Nucleus accumbens (tissue), 56 donors: ENCODE data around the gene ELMO1.
A peak's percentile ranks its signal among the peaks of the same experiment; 100 is the strongest.

Experiments used
- DNase-seq, 56 donors: peaks; one replicate each; lab custom pipeline; 2025; lab: John Stamatoyannopoulos, UW

ELMO1 gene

DNA sequence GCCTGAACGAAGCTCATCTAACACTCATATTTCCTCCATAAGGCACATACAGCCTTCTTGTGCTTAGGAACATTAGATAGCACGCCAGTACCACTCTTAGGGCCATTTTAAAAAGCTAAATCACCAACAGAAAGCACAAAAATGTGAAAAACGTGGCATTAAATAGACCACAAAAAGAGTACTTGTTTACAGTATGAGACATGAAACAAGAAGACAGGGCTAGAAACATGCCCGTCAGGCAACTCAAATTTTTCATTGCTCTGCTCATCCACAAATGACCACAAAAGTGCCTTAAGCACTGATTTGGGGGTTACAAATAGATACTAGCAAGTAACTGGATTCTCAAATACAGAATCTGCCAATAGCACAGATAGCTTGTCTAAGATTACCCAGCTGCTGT, 67.8 kb downstream of the ELMO1 start:
- DNase-seq = no peak

DNA sequence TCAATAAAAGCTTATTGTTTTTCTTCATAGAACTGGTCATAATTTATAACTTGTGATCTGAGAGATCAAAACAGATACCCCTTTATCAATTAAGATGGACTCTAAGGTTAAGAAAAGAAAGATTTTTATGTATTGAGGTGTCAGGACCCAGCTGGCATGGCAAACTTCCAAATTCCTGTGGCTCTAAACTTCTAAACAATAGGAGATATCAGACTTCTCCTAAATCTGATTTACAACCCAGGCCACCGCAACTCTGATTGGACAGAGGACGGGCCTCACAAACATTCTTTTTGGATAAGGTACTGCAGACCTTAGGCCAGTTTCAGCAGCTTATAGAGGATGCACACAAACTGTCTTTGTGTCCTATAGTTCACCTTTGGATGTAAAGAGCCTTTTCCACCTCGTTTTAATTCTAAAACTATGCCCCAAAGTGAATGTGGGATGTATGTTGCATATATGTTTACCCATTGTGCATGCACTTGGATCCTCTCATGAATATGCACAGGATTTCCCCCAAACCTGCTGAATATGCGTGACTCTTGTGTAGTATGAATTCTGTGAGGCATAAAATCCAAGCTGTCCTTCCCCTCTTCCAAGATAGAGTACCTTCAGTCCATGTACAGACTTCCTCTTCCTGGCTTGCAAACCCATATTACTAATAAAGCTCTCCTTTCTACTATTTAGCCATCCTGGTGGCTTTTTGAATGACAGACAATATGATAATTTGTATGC, 69.0 kb downstream of the ELMO1 start:
- no peak for DNase-seq

DNA sequence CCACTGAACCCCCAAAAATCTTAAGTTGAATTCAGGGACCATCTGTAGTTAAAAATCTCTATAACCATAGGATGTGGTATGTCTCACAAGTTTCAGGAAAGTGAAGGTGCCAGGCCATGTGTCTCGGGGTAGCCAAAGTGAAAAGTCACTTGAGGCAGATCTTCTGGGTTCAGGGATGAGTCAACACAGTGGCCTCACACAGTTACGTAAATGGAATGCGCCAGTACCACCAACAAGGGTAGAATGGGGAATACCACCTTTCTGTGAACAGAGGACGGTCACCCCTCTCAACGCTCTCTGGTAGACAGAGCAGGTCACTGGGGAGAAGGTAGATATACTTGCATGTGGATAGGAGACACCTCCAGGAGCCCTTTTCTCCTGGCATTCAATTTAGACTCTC, 71.4 kb downstream of the ELMO1 start:
- no peak for DNase-seq

DNA sequence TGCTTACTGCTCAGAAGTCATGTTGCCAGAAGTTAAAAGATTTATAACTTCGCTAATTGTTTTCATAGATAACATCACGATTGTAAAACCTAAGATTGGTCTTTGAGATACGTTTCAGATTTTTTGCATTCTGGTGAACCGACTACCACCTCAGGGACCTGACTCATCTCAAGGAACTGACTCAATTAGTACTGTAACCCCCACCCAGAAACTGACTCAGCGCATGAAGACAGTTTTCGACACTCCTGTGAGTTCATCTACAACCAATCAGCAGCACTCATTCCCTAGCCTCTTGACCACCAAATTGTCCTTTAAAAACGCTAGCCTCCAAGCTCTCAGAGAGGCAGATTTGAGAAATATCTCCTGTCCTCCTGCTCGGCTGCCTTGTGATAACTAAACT, 72.3 kb downstream of the ELMO1 start:
- no peak for DNase-seq

DNA sequence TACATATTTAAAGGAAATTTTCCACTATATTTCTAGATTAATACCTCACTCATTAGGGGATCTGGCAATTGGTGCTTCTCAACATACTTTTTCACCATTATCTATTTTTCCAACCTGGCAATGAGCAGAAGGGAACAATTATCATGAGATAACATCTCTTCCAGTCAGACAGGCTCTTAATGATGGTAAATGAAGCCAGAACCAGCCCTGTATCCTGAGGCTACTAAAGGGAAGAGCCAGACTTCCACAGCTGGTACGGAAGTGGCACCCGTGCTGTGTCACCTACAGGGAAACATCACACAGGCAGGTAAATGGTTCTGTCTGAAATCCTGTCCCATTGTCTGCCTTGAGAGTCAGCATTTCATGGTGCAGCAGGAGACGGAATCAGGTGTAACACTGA, 75.9 kb downstream of the ELMO1 start:
- no peak for DNase-seq

DNA sequence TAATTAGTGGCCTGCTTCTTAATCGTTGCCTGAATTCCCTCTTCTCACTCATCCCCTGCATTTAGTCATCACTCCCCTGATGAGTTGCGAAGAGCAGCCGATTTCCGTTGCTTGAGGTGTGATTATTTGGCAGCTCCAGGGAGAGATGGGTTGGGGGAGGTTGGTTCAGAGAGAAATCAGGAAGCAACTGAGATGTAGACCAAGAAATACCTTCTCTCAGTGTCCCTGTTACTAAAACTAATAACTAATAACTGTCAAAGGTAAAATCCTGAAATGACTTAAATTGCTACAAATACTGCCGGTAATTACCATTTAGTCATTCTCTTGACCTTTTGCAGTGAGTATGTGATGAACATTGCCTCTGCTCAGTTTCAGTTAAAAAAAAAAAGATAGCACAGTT, 76.9 kb downstream of the ELMO1 start:
- DNase-seq = no peak

DNA sequence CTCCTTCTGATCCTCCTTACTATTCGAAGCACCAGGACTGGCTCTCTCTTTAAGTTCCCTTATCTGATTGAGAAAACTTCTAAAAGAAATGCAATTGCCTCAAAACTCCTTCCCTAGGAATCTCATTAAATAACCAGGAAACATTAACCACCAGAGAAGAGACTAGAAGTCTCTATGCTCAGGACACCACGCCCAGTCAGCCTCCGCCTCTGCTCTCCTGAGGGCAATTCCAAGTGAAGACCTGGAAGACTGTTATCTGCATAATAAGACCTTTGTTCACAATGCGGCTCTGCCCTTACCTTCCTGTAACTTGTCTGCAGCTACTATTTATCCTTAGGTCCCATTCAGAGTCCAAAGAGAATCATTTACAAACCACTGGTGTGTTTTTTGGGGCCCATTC, 78.8 kb downstream of the ELMO1 start:
- DNase-seq = no peak

DNA sequence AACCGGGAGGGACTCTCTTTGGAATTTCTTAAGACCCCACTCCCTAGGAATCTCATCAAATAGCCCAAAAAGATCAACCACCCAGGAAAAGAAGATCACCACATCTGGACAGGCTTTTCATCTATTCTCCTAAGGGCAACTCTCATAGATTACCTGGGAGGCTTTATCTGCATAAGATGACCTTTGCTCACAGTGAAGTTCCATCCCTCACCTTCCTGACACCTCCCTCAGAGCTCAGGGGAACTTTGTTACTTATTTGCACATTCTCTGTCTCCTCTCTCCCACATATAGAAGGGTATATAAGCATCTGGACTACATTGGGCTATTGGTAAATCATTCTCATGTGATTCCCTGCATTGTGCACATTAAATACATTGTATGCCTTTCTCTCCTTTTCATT, 80.1 kb downstream of the ELMO1 start:
- DNase-seq = no peak

DNA sequence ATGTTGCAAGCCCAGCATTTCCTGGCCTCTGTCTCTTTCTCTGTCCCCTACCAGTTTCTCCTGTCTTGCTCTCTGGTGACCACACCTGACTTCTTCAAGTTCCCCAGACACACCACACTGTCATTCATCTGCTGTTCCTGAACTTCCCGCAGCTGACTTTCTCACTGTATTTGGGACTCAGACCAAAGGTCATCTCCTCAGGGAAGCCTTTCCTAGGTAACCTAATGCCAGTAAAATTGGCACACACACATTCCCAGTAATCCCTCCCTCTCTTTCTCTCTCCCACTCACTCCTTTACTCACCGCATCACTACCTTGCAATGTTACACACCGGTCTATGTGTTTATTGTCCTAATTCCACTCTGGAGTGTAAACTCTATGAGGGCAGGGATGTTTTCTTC, 81.7 kb downstream of the ELMO1 start:
- DNase-seq = no peak

DNA sequence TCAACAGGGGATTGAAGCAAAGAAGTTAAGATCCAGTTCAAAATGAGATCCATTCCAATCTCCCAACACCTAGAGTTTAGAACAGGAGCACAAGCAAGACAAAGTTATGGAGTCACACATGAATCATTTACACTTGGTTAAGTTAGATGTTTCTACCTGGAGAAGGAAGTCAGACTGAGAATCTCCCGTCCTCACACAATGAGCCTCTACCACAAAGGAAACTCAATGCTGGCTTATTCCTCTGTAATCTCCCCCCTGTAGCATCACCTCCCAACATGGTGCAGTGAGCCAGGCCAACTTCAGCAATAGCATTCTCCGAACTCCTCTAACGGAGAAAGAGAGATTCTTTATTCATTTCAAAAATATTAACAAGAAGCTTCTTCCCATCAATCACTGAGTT, 82.2 kb downstream of the ELMO1 start:
- no peak for DNase-seq

DNA sequence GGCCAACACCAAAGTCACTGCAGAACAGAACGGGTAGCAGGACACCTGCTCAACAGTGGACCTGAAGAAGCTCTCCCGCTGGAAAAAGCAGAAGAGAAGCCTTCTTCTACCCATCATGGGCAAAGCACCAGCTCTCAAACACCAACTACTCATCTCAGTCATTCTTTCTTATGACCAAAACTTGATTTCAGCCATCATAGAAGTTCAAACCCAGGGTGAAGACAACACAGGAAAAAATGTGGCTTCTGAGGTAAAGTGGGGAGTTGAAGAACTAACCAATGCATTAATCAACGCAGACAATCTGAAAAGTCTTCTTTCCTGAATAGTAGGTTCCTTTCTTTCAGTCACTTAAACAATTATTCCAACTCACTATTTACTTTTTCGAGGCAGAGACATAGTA, 83.3 kb downstream of the ELMO1 start:
- no peak for DNase-seq

DNA sequence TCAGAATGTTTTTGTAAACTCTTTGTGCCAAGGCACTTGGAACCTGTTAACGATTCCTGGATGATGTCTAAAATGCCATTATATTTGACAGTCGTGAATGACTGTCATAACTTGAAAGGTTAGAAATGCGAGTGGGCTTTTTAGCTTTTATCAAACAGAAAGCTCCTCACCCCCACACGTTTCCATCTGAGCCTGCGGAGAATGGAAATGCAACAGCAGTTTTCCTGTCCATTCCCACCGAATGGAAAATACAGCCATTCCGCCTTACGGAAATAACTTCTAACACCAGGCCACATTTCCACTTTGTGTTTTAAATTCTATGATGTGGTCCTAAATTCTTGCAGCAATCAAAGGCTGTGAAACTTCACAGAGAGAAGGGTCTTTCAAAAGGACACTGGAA, 83.8 kb downstream of the ELMO1 start:
- DNase-seq = no peak

DNA sequence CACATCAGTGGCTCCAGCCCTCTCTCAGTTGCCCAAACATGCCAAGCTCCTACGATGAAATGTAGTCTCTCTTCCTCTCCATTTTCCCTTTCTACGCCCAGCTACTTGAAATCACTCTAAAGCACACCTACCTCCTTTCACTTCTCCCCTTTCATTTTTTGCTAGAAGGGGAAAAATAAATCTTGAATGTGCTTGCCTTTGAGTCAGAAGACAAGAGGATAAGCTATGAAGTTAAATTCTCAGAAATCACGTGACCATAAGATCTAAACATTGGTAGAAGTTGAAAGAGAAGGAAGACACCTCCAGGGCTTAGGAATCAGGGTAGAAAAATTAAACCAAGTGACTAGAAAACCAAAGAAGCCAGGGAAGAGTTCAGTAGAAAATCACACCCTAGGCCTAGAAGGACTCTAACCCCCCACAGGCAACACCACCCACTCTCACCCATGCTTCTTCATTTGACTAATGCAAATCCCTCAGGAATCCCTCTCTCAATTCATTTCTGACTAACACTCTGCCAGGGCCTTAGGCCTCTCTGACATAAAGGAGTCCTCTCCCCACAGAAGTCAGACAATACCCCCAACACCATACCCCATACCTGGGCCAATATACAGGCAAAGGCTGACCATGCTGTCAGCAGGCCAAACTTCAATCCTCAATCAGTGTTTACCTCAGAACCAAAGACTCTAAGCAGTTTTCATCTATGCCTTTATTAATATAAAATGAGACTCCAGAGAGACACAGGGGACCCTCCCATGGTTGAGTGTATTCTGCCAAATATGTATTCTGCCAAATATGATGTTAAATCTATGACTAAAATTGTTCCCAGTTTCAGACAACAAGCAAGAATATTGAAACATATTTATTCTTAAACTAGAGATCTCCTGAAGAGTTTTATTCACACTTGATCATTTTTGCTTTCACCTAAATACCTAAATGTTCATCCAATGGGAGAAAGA, 84.8 kb downstream of the ELMO1 start:
- no peak for DNase-seq

DNA sequence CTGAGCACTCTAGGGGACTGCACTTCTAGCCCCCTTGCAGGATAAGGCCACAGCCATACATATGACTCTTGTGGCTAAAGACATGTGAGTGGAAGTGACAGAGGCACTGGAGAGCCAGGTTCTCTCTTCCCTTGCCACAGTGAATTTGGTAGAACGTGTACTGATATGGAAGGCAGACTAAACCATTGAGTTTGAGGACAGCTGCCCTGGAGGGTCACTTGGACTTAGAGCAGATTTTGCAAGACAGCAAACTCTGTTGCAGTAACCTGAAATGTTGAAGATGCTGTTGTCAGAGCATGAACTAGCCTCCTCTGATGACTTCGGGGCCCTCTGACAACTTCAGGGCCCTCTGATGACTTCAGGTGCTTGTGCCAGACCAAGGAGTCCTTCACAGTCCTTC, 85.9 kb downstream of the ELMO1 start:
- DNase-seq = no peak

DNA sequence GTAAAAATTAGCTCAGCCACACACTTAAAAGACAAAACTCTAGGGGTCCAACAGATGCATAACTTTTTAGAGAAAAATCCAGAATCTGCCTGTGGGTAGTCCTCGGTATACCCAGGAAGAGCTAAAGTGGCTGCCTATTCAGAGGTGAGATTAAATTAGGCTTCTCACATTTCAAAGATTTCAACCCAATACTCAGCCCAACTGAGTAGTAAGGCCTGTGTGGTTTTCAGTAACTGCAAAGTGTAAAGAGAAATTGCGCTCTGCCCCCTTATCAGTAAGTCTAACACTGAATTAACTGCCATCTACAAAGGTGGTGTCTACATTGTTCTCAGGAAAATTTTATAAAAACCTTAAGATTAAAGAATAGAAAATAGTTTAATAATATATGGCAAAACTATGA, 88.2 kb downstream of the ELMO1 start:
- no peak for DNase-seq

DNA sequence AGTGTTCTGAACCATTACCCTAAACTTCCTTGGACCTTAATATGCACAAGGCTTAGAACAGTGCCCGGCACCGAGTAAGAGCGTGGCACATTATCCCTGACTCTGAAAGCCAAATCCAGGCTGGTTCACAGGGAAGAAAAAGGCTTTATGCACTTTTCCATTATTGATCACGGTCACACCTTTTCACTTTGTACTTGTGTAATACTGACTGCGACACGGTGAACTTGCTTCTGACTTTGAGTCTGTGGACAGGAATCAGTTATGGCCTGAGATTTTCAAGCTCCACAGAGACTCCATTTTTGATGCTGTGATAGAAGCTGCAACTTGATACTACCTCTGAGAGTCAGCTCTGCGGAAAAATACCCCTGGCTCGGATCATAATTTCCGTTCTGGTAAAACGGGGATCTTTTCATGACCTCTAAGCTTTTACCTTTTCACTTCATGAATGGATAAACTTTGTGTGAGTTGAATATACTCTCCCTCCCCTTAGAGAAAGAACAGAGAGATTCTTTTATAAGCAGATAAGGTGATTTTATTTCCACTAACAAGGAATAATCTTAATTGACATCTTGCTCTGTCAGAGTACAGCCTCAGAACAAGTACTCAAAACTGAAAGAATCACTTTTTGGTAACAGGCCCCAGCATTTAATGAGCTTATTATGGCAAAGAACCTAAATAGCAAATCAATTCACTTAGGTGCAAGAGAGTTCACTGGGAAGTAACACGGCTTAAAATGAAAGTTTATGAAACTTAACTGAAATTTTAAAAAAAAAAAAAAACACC, 88.8 kb downstream of the ELMO1 start:
- DNase-seq = no peak

DNA sequence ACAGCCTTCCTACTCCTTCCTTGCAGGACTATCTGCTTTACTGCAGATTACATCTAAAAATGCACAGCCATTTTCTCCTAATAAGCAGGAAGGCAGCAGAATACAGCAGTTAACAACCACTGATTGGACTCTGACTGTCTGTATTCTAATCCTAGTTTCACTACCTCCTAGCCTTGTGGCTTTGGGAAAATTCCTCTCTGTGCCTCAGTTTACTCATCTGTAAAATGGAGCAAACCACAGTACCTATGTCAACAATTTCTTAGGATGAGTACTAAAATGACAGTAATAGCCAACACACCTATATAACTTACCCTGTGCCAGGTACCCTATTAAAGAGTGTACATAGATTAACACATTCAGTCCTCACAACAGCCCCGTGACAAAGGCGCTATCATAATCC, 89.5 kb downstream of the ELMO1 start:
- DNase-seq = no peak

DNA sequence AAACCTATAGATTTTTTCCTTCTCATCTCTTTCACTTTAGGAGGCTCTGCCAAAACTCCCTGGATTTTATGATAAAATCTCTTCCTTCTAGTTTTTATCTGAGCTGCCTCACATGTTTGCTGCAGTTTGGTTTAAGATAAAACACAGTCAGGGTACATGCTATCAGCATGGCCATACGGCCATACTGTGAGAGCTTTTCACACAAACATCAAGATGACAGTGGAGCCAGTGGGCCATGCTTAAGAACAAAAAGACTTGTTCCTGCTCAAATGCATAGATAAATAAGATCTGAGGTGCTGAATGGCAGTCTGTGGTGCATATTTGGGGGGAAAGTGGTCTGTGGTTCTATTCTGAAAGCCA, 91.0 kb downstream of the ELMO1 start:
- no peak for DNase-seq

DNA sequence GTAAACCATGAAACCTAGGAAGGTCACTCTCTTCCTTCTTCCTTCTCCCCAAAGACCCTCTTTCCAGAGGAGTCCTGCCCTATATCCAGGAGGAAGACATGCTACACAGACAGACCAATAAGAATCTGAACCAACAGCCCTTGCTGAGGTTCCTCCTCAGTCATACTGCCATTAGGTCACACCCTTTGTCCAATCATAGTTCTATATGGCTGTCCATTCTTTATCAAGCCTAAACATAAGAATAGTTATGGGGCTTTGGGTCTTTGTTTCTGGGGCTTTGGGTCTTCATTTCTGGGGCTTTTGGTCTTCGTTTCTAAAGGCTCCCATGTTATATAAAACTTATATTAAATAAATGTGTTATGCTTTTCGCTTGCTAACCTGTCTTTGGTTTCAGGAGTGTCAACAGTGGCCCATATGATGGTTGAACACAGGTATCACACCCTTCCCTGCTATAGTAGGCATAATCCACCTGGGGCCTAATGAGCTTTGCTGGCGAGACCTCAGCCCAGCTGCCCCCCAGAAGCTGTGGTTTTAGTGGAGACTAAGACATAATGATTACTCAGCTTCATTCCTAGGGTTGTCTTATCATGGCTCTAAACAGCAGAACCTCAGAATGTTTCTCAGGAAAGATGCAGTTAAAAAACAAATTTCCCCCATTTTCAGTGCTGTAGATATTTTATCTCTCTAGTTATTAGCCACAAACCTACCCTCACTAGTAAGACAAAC, 91.6 kb downstream of the ELMO1 start:
- no peak for DNase-seq

DNA sequence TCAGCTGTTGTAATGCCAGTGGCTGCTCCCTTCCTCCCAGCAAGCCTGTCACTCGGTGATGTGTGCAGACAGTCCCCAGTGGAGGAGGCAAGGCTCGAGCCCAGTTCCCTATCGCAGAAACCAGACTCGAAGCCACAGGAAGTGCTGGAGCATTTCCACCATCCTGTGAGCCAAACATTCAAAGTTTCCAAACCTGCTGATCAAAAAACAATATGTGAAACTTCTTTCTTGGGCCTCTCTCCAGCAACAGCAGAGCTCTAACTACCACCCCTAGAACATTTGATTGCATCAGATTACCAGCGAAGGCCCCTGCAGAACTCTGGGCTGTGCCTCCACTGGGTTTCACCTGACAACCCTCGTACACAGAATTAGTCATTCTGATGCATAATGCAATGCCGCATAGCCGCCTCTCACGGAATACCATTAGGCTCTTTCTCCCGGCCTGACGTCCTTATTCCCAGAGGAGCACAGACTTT, 94.0 kb downstream of the ELMO1 start:
- DNase-seq = peak in 9 of 56 donors; percentile 8 to 43 (median 22)
